ENCODE data around the gene AUTS2.

The AUTS2 gene

DNA sequence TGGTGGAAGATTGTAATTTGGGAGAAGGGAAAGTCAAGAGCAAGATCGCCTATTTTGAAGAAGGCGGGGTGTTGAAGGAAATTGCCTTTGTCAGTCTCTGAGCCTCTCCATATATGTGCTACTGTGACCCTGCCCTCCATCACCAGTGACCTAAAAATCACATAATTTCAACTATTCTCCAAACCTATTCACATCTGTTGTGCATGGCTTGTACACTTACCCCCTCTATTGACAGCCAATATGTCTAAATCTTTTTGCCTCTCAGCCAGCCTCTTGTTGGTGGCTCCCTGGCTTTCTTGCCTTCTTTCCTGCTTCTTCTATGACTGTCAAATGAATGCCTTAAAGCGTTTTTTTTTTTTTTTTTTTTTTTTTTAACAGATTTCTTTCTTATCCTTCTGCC, 295.6 kb downstream of the AUTS2 start:
- DNase-seq (ENCODE audit: low spot score): peak; percentile 52

DNA sequence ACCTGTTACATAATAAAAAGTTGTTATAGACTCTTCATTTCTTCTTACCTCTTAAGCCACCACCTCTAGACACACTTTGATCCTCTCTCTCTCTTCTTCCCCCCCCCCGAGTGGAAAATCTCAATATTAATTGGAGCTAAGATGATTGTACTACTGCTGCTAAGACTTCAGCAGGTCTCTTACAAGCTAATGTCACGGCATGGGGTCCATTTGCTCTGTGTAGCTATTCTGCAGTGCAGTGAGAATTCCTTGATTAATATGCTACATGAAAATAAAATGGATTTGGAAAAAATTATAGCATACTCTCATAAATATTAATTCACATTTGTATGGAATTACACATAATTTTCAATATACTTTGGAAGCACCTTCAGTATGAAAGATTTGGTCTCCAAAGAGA, 297.2 kb downstream of the AUTS2 start:
- no peak for DNase-seq (ENCODE audit: low spot score)

DNA sequence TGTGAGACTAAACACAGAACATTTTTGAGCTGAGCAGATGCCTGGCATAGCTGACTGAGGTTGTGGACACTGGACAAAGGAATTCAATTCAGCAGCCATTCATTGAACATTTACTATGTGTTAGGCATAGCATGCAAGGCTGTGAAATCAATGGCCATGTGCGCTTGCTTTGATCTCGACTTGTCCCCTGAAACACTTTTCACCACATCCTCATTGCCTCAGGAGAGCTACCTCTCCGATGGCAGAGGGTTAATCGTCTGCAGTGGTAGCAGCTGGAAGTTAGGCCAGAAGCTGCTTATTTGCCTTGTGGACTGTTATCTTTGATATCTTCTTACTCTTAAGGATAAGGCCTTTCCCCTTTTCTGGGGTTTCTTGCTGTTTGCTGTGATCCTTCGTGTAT, 297.8 kb downstream of the AUTS2 start:
- DNase-seq (ENCODE audit: low spot score): no peak

DNA sequence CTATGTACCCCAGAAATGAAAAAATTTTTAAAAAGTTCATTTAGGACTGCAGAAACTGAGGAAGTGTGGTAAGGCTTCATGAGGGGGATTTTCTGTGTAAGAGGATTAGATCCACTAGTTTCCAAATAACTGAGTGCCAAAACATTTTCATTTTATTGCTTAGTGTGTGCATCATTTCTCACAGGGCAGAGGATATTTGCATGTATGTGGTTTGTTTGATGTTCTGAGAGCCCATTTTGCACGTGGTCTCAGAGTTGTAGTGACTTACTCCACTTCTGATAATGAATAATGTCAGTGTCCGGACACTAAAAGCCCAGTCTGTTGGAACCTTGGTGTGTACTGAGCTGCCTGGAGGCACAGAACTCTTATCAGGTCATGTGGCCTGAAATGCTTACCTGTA, 299.9 kb downstream of the AUTS2 start:
- DNase-seq (ENCODE audit: low spot score): no peak

DNA sequence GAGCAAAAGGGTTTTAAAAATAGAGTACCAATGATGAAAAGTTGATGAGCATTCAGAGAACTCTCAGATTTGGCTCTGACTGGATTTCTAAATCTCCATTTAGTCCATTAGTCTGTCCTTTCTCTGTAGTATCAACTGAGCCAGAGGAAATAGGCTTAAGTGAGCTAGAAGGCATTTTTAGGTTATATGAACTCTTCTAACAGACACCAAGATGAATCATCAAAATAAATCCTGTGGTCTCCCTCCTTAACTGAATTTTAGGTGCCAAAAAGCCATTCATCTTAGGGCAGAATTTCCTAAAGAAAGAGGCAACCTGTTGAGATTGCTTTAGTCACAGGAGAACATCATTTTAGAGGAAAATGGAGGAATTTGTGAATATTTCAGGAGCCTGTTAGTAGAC, 305.1 kb downstream of the AUTS2 start:
- DNase-seq (ENCODE audit: low spot score): no peak

DNA sequence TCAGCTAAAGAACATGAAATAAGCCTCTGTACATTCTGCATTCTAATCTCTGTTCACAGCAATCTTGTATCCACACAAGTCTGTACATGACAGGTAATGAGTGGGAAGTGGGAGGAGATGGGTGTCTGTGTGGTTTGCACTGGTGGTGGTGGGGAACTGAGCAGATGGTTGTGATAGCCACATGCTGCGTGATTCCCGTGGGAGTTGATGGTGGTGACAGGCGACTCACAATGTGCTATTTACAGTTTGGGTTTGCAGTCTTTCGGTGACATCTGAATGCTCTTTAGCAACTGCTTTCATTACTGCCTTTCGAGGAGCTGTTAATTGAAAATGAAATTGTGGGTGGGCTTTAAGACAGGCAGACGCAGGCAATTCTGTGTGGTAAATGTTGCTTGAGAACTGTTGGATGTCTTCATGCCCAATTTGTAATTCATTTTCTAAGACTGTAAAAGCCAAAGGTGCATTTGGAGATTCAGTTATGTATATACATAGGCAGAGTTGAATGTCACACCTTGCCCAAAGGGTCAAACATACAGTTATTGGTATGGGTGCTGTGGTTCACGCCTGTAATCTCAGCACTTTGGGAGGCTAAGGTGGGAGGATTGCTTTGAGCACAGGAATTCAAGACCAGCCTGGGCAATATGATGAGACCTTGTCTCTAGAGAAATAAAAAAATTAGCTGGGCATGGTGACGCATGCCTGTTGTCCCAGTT, 308.2 kb downstream of the AUTS2 start:
- peak; percentile 17 for DNase-seq (ENCODE audit: low spot score)

DNA sequence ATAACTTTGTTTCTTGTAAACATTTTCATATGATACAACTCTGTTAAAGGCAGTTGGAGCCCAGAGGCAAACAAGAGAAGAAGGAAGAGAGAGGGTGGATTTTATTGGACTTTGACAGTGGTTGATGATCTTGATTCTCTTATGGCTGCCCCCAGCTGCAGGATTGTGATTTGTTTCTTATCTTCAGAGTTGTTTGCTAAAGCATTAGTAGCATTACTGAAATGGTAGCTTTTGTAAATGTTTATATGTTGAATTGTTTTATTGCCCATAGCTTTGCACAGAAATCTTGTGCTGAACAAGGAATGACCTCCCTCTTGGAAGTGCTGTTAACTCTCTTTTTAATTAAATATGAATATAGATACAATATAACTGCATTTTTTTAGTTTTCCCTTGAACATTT, 309.4 kb downstream of the AUTS2 start:
- DNase-seq (ENCODE audit: low spot score): no peak

DNA sequence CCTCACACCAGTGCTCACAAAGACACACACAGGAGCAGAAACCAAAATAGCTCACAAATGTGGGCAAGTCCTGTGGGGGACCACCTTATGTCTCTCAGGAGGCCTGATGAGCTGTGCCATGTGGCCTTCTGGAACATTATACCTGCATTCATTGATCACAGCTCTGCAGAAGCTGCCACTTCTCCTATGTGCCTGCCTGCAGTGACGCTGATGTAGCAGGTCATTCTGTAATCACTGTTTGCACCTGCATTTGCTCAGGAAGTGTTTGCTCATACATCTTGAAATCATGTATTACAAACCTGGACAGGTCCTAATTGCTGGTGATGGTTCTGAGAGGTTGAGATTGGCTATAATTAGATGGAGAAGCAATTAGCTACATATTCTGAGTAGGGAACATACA, 310.2 kb downstream of the AUTS2 start:
- no peak for DNase-seq (ENCODE audit: low spot score)

DNA sequence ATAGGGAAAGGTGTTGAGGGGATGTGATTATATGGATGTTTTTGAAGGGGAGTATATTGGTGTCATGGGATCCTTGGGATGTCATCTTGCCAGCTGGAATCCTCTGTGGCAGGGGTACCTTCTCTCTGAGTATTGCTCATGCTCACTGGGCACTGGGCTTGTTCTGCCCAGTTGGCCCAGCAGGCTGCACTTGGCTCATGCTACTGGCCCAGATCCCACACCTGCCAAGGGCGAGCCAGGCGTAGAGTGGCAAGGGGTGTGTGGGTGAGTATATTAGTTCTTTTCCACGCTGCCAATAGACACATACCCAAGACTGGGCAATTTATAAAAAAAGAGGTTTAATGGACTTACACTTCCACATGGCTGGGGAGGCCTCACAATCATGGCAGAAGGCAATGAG, 311.9 kb downstream of the AUTS2 start:
- DNase-seq (ENCODE audit: low spot score): no peak

DNA sequence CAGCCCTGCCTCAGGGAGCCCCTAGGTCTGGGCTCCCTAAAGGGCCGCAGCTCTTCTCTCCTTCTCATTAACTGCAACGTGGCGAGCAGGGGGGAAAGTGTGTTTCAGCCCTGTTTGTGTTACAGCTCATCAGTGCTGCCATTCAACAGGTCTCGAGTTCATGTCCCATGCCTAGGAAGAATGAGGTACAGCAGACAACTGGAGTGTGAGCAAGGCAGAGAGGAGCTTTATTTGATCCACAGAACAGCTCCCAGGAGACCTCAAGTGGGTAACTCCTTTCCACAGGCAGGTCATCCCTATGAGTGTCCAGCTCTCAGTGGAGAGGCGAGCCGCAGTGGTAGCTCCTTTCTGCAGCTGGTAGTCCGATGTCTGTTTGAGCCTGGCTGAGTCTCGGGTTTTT, 313.1 kb downstream of the AUTS2 start:
- no peak for DNase-seq (ENCODE audit: low spot score)

DNA sequence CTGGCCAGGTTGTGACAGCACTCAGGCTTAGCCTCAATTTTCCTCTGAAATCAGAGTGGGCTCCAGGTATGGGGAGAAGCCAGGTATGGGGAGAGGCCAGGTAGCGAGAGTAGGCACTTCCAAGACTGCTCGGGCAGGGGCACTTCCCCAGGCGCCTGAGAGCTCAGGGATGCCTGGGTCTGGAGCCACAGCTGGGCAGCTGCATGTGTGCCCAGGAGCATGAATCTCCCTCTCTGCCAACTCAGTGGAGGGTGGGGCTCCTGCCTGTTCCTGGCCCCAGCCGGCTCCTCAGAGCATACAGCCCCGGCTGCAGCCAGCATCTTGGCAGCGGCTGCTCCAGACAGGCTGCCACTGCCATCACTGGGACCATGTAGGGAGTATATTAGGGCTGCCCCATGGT, 313.9 kb downstream of the AUTS2 start:
- no peak for DNase-seq (ENCODE audit: low spot score)

DNA sequence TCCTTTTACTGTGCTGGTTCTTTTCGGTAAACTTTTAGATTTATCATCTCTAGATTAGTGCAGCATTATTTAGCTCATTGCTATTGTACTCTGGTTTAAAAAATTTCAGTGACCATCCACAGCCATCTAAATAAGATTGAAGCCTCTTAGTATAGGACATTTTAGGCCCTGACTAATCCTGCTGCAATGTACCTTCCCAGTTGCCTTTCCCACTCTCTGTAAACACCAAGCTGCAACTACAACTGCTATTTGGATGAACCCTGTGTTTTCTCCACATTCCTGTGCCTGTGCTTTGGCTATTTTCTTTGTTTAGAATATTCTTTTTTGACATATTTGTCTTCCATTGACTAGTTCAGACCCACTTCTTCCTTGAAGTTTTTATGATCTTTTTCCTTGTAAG, 314.6 kb downstream of the AUTS2 start:
- no peak for DNase-seq (ENCODE audit: low spot score)

DNA sequence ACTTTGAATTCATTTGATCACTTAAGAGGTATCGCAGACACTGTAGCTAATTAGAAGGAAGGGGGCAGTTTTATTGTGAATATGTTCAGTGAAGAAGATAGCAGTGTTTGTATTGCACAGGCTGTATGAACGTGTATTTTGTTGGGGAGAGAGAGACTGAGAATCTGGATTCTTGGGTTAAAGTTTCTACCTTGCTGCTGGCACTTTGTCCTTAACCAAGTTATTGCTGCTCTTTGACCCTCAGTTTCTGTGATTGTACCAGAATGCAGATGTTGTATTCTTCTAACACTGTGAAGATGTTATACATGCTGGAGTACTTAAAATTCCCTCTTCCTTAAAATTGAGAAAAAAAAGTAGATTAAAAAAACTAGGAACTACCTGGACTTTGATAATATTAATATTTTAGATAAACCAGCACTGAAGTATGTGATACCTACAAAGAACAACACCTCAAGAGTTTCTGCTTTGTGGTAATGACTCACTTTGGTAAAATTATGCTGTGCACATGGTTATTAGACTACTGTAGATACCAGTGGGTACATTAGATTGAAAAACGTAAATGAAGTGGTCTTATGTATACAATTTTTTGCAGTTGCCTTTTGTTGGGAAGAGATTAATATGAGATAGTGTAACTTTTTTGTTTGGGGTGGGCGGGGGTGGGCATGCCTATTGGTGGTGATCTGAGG, 321.3 kb downstream of the AUTS2 start:
- no peak for DNase-seq (ENCODE audit: low spot score)

DNA sequence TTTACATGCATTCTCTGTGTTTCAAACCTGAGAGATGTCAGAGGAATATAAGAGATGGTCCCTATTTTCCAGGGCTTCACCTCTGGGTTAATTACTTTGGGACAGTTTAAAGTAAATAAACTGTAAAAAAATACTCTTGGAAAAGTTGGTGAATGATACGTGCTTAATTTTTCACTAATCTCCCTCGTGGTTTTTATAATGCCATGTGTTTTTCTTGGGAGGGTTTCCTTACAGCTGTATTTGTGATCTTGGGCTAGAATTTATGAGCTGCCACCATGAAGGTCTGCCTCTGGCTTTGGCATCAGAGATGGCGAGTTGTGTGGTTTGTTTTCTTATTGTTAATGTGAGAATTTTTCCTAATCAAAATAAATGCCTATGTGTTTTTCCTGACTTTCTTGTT, 322.5 kb downstream of the AUTS2 start:
- DNase-seq (ENCODE audit: low spot score): no peak

DNA sequence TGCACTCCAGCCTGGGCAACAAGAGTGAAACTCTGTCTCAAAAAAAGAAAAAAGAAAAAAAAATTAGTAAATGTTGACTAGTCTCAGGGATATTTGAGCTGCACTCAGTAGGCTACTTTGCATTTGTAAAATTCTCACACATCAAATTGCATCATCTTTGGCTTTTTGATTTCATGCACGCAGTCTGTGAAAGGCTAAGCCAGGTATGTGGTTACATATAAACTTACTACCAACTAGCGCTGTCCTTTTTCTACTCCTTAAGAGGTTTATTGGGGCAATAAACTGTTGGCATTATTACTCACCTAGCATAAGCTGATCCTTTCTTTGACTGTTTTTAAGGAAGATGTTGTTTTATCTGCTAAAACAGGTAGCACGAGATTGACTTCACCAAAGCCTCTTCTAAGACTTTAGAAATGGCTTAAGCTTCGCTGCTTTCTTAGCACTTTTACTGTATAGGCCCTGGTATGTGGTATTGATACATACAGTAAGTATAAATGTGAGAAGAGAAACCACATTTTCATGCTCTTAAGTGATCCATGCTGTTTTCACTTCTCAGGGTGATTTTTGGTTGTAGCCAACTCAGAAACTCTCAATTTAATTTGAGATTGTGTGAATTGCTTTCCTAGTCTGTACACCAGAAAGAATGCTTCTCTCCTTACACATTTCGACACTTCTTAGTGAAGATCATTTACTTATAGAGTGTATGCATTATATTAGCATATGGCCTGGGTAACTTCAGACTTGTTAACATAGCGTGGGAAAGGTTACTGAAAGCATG, 323.9 kb downstream of the AUTS2 start:
- no peak for DNase-seq (ENCODE audit: low spot score)

DNA sequence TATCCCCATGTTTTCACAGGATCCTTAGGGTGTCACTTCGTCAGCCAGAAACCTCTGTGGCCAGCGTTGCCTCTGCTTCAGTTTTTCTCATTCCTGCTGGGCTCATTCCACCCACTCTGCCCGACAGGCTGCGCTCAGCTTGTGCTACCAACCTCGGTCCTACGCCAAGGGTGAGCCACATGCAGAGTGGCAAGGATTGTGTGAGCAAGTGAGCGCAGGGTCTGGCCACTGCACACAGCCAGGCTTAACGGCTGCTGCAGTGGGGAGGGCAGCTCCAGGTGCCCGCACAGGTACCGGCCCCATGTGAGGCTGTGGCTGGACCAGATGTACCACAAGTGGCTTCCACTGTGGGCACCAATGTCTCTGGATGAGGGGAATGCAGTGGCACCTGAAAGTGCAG, 329.2 kb downstream of the AUTS2 start:
- no peak for DNase-seq (ENCODE audit: low spot score)

DNA sequence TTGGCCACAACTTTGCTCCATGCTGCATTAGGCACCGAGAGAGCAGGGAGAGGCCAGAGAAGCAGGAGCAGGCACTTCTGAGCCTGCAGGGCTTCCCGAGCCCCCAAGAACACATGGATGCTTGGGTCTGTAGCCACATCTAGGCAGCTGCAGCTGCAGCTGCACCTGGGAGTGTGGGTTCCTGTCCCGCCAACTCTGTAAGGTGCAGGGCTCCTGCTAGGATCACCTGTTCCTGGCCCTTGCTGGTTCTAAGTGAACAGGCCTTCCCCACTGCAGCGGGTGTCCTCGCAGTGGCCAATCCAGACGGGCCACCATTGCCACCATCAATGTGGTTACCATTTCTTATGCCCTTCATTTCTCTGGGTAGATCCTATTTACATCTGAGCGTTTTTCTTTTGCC, 330.3 kb downstream of the AUTS2 start:
- no peak for DNase-seq (ENCODE audit: low spot score)

DNA sequence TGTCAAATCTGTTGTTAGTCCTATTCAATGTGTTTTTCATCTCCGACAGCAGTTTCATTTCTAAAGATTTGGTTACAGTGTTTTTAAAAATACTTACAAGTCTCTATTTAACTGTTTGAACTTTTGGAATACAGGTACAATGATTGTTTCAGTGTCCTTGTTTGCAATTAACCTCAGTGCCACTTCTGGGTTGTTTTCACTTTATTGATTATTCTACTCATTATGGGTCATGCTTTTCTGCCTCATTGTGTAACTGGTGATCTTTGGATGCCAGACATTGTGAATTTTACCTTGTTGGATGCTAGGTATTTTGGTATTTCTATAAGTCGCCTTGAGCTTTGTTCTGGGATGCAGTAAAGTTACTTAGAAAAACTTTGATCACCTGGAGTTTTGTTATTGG, 331.3 kb downstream of the AUTS2 start:
- DNase-seq (ENCODE audit: low spot score): no peak

DNA sequence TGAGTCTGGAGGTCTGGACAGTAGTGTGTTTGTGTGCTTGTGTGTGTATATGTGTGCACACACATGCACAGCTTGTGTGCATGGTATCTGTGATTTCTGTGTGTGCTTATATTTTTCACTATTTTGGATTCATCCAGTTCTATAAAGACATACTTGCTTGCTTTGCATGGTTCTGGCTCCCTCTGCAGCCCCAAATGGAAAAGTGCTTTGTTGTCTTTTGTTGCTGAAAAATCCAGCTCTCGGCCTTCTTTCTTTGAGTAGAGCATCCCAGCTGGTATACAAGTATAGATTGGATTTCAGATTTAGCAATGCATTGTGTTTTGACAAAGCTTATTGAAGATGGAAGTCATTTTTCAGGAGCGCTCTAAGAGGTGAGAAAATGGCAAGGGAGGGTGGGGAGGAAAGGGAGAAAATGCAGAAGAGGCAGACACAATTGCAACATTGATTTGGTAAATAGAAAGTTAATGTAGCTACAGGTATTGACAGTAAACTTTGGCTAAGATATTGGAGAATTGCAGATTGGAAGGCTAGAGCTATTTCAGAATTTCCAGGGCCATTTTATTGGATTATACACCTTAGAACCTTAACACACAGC, 333.9 kb downstream of the AUTS2 start:
- peak; percentile 76 for DNase-seq (ENCODE audit: low spot score)

DNA sequence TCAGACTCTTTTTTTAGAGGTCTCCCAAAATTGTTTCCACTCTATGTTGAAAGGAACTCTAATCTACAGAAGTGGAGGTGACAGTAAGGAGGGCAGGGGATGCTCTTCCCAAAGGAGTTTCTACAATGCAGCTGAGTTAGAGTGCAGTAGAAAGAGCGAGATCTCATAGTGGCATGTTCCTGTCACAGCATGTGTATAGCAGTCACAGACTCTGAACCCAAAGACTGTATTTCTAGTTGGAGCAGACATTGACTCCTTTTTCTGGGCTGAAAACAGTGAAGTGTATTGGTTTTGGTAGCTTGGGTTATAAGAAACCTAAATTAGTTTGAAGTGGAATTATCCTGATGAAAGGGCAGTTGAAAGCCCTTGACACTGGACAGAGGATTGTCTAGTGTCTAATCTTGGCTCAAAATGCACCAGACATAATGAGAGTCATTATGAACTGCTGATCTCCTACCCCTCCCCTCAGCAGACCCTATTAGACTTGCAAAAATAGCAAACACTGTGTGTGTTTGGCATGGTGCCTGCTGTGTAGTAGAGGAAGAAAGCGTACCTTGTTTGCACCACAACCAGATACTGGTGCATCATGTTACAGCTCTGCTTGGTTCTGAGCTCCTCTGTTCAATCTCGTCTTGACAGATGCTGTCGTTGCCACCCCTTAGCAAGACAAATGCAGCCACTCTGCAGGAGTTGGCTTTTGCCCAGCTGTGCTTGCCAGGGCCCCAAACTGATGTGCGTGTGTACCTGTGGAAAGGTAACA, 336.0 kb downstream of the AUTS2 start:
- DNase-seq (ENCODE audit: low spot score): peak; percentile 96

DNA sequence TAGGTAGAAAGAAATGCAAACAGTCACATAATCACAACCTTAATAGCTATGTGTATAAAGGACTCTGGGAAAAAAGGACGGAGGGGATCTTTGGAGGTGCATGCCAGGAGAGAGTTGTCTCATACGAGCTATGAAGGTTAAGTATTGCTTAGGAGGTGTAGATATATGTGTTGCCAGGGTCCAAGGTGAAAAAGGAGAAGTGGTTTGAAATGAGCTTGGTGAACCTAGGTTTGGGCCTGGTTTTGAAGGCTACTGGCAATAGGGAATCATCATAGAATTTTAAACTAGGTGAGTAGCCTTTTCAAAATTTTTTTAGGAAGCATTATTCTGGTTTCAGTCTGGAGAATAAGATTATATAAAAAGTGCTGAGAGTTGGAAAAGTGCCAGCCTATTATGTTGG, 336.8 kb downstream of the AUTS2 start:
- DNase-seq (ENCODE audit: low spot score): no peak

DNA sequence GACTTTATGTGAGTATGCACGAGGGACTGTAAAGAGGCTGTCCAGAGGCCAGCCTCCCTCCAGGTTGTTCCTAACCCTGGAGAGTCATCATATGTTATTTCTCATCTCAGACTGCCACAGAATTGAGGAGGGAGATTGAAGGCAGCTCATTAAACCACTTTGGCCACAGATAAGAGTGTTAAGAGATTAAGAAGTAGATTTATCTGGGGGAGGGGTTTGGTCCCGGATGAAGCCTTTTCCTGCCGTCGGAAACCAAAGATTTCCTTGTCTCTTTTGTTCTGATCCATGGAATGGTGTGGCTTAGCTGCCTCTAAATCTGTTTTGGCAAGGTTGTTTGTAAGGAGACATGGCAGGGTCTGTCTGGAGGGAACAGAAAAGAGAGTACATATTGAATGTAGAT, 338.8 kb downstream of the AUTS2 start:
- no peak for DNase-seq (ENCODE audit: low spot score)
